Sigmoid colon (tissue), 7 donors: ENCODE results near the gene MLPH. TPM values are rescaled to one million over a fixed set of nuclear protein-coding genes. Genes with fewer than 3 reads are reported as not detected.

Experiments
- DNase-seq: peaks from one replicate; pipeline ENCODE4 v3.0.0-alpha.2; 2019
- H3K27ac ChIP-seq, 4 donors: fragments of 200-600 bp; sonication (generic); one replicate each; pipeline ENCODE4 v1.5.1; 2016 to 2019; ENCODE audit warnings: mild to moderate bottlenecking in 1 of 4
- H3K27me3 ChIP-seq, 3 donors: fragments of 200-600 bp; sonication (generic); one replicate each; pipeline ENCODE4 v1.5.1; 2019; ENCODE audit warnings: mild to moderate bottlenecking in 1 of 3
- H3K36me3 ChIP-seq, 4 donors: fragments of 200-600 bp; sonication (generic); one replicate each; pipeline ENCODE4 v1.5.1; 2016 to 2019
- H3K4me1 ChIP-seq, 4 donors: fragments of 200-600 bp; sonication (generic); one replicate each; pipeline ENCODE4 v1.5.1; 2017 to 2019
- H3K4me3 ChIP-seq, 4 donors: fragments of 200-600 bp; sonication (generic); one replicate each; pipeline ENCODE4 v1.5.1; 2017 to 2019; ENCODE audit warnings: mild to moderate bottlenecking in 2 of 4, moderate library complexity in 1 of 4
- H3K9me3 ChIP-seq, 4 donors: fragments of 200-600 bp in 3 of 4; sonication (generic) in 3 of 4; one replicate each; pipeline versions ENCODE4 v1.5.1 to v1.6.1; 2013 to 2019
- CTCF ChIP-seq, 4 experiments: fragments of 450-650 bp in 3 of 4; fragments of 200-600 bp in 1 of 4; IDR thresholded peaks; one replicate each; pipeline ENCODE4 v1.5.1; 2016 to 2019; ENCODE audit warnings: antibody characterized with exemption in 4 of 4, mild to moderate bottlenecking in 3 of 4, moderate library complexity in 2 of 4
- EP300 ChIP-seq, 4 donors: sonication (generic); formaldehyde crosslinking; IDR thresholded peaks; one replicate each; pipeline ENCODE4 v1.6.1; 2017; ENCODE audit warnings: antibody characterized with exemption in 4 of 4
- POLR2A ChIP-seq, 2 donors: fragments of 450-650 bp; IDR thresholded peaks; one replicate each; pipeline ENCODE4 v1.6.1; 2016; ENCODE audit warnings: antibody characterized with exemption in 2 of 2, mild to moderate bottlenecking in 2 of 2, moderate library complexity in 2 of 2
- POLR2AphosphoS5 ChIP-seq, 4 donors: sonication (generic); formaldehyde crosslinking; IDR thresholded peaks; one replicate each; pipeline ENCODE4 v1.6.1; 2017; ENCODE audit warnings: antibody characterized with exemption in 4 of 4
- WGBS, 2 donors: extraction: QIAGEN DNeasy Blood & Tissue Kit; methylation state at CpG; one replicate each; pipeline ENCODE4 v1.1.7; 2013; 5-methylcytosine and 5-hydroxymethylcytosine counted together
- intact Hi-C: fragments of 100-400 bp; cut with DNase I; formaldehyde crosslinking; loops from one replicate; pipeline ENCODE4 v1.15.1; 2023
- polyA plus RNA-seq, 3 donors: library from polyadenylated mRNA; stranded (reverse); fragments of 200-250 nt; gene quantifications; one replicate each; pipeline ENCODE4 v1.2.3, GENCODE V29; 2013
- total RNA-seq, 4 donors: library from RNA; depleted of rRNA; stranded (reverse); fragments of >200 nt; gene quantifications; one replicate each; pipeline ENCODE4 v1.1.0, GENCODE V29; 2016
- donor health status: healthy with polysubstance abuse.
- donor health status: Bipolar disorder and iron deficiency.
- donor health status: healthy.

MLPH gene
- total and polyA plus RNA-seq, 7 donors: 1.8 to 79.3 (median 21.9) TPM

- Histone ChIP-seq H3K27me3 (no peaks in the 10 kb centered on the region), H3K4me3 (no peak overlapping the region), H3K36me3 (no peaks in the 10 kb centered on the region), H3K4me1 (peaks cover 0 to 28% (median 9%) of the 10 kb centered on the region in 4 donors), H3K9me3 (no peaks in the 10 kb centered on the region), H3K27ac (peak overlapping the region; percentile 57 to 72 (median 63))
- no peak for DNase-seq
- intact Hi-C loops: no loop called here
- 79 to 90% methylated on average over 6 of the region's 6 CpGs for WGBS, 2 donors
- TF ChIP-seq CTCF (IDR thresholded peaks at IDR 0.05): no peak
These were observed 38.4 kb upstream of the MLPH start for GRCh38 chr2:237448626-237449025.

GRCh38 chr2:237449193-237449881, 37.7 kb upstream of the MLPH start:
- H3K4me3 ChIP-seq: no peak overlapping the region
- H3K27ac ChIP-seq: peak overlapping the region; percentile 57 to 72 (median 63)
- WGBS, 2 donors: 33 to 39% methylated on average over 13 of the region's 13 CpGs
- peaks cover 0 to 28% (median 9%) of the 10 kb centered on the region in 4 donors for H3K4me1 ChIP-seq
- no peaks in the 10 kb centered on the region for H3K27me3 ChIP-seq
- TF ChIP-seq EP300 (IDR thresholded peaks at IDR 0.05) (no peak), POLR2AphosphoS5 (IDR thresholded peaks at IDR 0.05) (peak; percentile 35 to 74 (median 60)), POLR2A (IDR thresholded peaks at IDR 0.05) (no peak), CTCF (IDR thresholded peaks at IDR 0.05) (no peak)
- intact Hi-C loops: no loop called here
- peak; percentile 92 for DNase-seq
- H3K9me3 ChIP-seq: no peaks in the 10 kb centered on the region
- H3K36me3 ChIP-seq: no peaks in the 10 kb centered on the region

- no peak for DNase-seq
- H3K27ac ChIP-seq: peak overlapping the region; percentile 57 to 72 (median 60)
- intact Hi-C loops: no loop called here
- 91 to 92% methylated on average over 6 of the region's 6 CpGs for WGBS, 2 donors
- TF ChIP-seq EP300 (IDR thresholded peaks at IDR 0.05): no peak
- H3K9me3 ChIP-seq: no peaks in the 10 kb centered on the region
- H3K27me3 ChIP-seq: no peaks in the 10 kb centered on the region
- H3K4me1 ChIP-seq: peaks cover 0 to 28% (median 9%) of the 10 kb centered on the region in 4 donors
- no peaks in the 10 kb centered on the region for H3K36me3 ChIP-seq
- H3K4me3 ChIP-seq: no peak overlapping the region
These were observed 36.9 kb upstream of the MLPH start for GRCh38 chr2:237450108-237450507.

GRCh38 chr2:237450583-237450982, 36.5 kb upstream of the MLPH start:
- intact Hi-C loops: no loop called here
- 90 to 92% methylated on average over 13 of the region's 13 CpGs for WGBS, 2 donors
- TF ChIP-seq POLR2AphosphoS5 (IDR thresholded peaks at IDR 0.05) (no peak), POLR2A (IDR thresholded peaks at IDR 0.05) (no peak), EP300 (IDR thresholded peaks at IDR 0.05) (no peak), CTCF (IDR thresholded peaks at IDR 0.05) (no peak)
- DNase-seq: no peak
- Histone ChIP-seq H3K4me3 (no peak overlapping the region), H3K9me3 (no peaks in the 10 kb centered on the region), H3K27me3 (no peaks in the 10 kb centered on the region), H3K27ac (peak overlapping the region in 3 of 4 donors; percentile 16 to 59 (median 57)), H3K4me1 (peaks cover 0 to 28% (median 10%) of the 10 kb centered on the region in 4 donors), H3K36me3 (no peaks in the 10 kb centered on the region)

- Histone ChIP-seq H3K27me3 (no peaks in the 10 kb centered on the region), H3K4me3 (peak overlapping the region in 2 of 4 donors; percentile 11 to 18), H3K36me3 (no peaks in the 10 kb centered on the region), H3K4me1 (peaks cover 0 to 37% (median 14%) of the 10 kb centered on the region in 4 donors), H3K27ac (peak overlapping the region in 3 of 4 donors; percentile 14 to 46 (median 15)), H3K9me3 (no peaks in the 10 kb centered on the region)
- WGBS, 2 donors: 74 to 79% methylated on average over 20 of the region's 20 CpGs
- DNase-seq: no peak
- intact Hi-C loops: no loop called here
- TF ChIP-seq POLR2AphosphoS5 (IDR thresholded peaks at IDR 0.05) (no peak), CTCF (IDR thresholded peaks at IDR 0.05) (peak in 3 of 4 experiments; percentile 14 to 42 (median 31)), EP300 (IDR thresholded peaks at IDR 0.05) (no peak), POLR2A (IDR thresholded peaks at IDR 0.05) (no peak)
These were observed 35.2 kb upstream of the MLPH start for GRCh38 chr2:237451643-237452469.
